MCF 10A (cell line): Measurements from ENCODE around the gene NR4A1. TPM values are rescaled to one million over a fixed set of nuclear protein-coding genes. Genes with fewer than 3 reads are reported as not detected.
A peak's percentile ranks its signal among the peaks of the same experiment; 100 is the strongest.

Source experiments
- BruUV-seq: library from RNA; stranded (reverse); fragments of 400-500 nt; replicated peaks from 2 replicates; lab custom pipeline; 2021; lab: Mats Ljungman, UMichigan
- CTCF ChIA-PET: fragments of 300-600 bp; sonication (Branson Sonifier 250); formaldehyde crosslinking; extraction: SDS; loops from one replicate; lab custom pipeline; 2021; ENCODE audit warnings: antibody characterized with exemption, inconsistent platforms; lab: Yijun Ruan, JAX
- POLR2A ChIA-PET: fragments of 300-600, 350-650 bp; sonication (Branson Sonifier 250); formaldehyde crosslinking; extraction: SDS; loops from one replicate; lab custom pipeline; 2020; ENCODE audit warnings: antibody characterized with exemption, inconsistent platforms; lab: Yijun Ruan, JAX
- DNase-seq: peaks from one replicate; pipeline ENCODE4 v3.0.0-alpha.2; 2018; ENCODE audit not compliant: unreplicated experiment
- H3K27ac Mint-ChIP-seq: one replicate; pipeline ENCODE4 v1.8.0; 2022; ENCODE audit warnings: mild to moderate bottlenecking, low read depth, mixed read lengths; ENCODE audit not compliant: unreplicated experiment
- H3K27me3 Mint-ChIP-seq: one replicate; pipeline ENCODE4 v1.8.0; 2022; ENCODE audit warnings: mixed read lengths; ENCODE audit not compliant: insufficient read depth, unreplicated experiment
- H3K36me3 Mint-ChIP-seq: one replicate; pipeline ENCODE4 v1.8.0; 2022; ENCODE audit warnings: mild to moderate bottlenecking, moderate library complexity, mixed read lengths; ENCODE audit not compliant: insufficient read depth, unreplicated experiment
- H3K4me1 Mint-ChIP-seq: one replicate; pipeline ENCODE4 v1.8.0; 2022; ENCODE audit warnings: mixed read lengths; ENCODE audit not compliant: insufficient read depth, unreplicated experiment
- H3K4me3 Mint-ChIP-seq: one replicate; pipeline ENCODE4 v1.8.0; 2022; ENCODE audit warnings: mild to moderate bottlenecking, moderate library complexity, mixed read lengths; ENCODE audit not compliant: unreplicated experiment
- H3K9me3 Mint-ChIP-seq: one replicate; pipeline ENCODE4 v1.8.0; 2022; ENCODE audit warnings: mixed read lengths; ENCODE audit not compliant: unreplicated experiment
- intact Hi-C: fragments of 100-400 bp; cut with micrococcal nuclease; formaldehyde crosslinking; loops from 2 replicates; pipeline ENCODE4 v1.14.1; 2022
- total RNA-seq: library from RNA; stranded (reverse); gene quantifications from 2 replicates; pipeline ENCODE4 v1.2.3, GENCODE V29; 2022
- TF ChIP-seq, protein P1 (sequence below): fragments of 200-600 bp; IDR thresholded peaks from one replicate; pipeline ENCODE4 v1.8.0; 2022; ENCODE audit warnings: antibody characterized with exemption, mild to moderate bottlenecking; ENCODE audit not compliant: unreplicated experiment

NR4A1 gene
- total RNA-seq, 1 experiment from 2014 or later: 2.9 TPM

DNA sequence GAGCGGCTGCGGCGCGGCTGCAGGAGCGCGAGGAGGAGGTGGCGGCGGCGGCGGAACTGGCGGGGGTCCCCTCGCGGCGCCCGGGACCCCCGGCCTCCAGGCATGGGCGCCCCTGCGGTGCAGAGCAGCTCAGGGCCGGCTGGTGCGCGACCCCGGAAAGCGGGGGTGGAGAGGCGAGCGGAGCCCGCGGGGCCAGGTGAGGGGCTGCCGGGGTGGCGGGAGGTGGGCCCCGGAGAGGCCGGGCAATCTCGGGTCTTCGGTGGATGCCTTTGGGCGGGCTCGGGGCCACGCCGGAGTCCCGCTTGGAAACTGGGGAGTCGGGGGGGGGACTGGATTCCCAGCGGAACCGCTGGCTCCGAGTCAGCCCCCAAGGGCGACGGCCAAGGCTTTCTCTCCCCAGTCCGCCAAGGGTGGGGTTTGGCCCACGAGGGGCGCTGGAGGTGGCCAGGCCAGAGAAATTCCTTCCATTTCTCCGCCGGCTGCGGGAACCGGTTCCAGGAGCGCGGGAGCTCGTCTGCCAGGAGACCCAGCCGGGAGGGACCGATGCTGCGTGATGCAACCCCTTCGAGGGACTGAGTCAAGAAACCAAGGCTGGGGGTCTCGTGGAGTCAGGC, 13.9 kb upstream of the NR4A1 start:
- BruUV-seq: no TSS peak
- no peaks in the 10 kb centered on the region for H3K9me3 Mint-ChIP-seq
- intact Hi-C loops: no loop called here
- peaks cover 10% of the 10 kb centered on the region for H3K27me3 Mint-ChIP-seq
- CTCF ChIA-PET: interaction anchor here (0.7 to 2.2 kb wide), 2 partner anchors 12 to 45 kb away, joined by 3 to 11 read pairs; no protein-coding TSS in a partner anchor
- POLR2A ChIA-PET: interaction anchor here (0.6 to 1.4 kb wide), 3 partner anchors 12 to 328 kb away, joined by 3 to 5 read pairs (median 3); partner anchors contain the start of gene ATG101
- TF ChIP-seq, protein P1, sequence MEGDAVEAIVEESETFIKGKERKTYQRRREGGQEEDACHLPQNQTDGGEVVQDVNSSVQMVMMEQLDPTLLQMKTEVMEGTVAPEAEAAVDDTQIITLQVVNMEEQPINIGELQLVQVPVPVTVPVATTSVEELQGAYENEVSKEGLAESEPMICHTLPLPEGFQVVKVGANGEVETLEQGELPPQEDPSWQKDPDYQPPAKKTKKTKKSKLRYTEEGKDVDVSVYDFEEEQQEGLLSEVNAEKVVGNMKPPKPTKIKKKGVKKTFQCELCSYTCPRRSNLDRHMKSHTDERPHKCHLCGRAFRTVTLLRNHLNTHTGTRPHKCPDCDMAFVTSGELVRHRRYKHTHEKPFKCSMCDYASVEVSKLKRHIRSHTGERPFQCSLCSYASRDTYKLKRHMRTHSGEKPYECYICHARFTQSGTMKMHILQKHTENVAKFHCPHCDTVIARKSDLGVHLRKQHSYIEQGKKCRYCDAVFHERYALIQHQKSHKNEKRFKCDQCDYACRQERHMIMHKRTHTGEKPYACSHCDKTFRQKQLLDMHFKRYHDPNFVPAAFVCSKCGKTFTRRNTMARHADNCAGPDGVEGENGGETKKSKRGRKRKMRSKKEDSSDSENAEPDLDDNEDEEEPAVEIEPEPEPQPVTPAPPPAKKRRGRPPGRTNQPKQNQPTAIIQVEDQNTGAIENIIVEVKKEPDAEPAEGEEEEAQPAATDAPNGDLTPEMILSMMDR: no peak
- H3K4me3 Mint-ChIP-seq: peak overlapping the region; percentile 25
- peaks cover 6% of the 10 kb centered on the region for H3K4me1 Mint-ChIP-seq
- no peak for DNase-seq
- no peak overlapping the region for H3K27ac Mint-ChIP-seq
- H3K36me3 Mint-ChIP-seq: no peaks in the 10 kb centered on the region

DNA sequence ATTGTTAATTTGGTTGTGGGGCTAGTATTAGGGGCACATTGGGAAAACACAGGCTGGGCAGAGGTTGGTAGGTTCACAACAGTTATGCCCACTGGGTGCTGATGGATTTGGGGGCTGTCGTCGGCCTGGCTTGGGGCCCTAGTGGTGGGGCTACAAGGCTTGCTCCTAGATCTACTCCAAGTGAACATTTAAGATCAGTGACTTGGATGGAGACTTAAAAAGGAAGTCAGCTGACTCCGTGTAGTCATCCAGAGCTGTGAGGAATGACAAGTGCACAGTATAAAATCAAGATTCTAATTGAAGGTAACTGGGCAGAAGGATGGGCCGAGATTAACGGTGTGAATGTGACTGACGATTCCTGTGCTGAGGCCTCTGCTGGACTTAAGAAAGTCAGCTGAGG, 12.8 kb upstream of the NR4A1 start:
- CTCF ChIA-PET: interaction anchor here (1.0 to 2.1 kb wide), 3 partner anchors 13 to 79 kb away, joined by 3 to 6 read pairs (median 3); partner anchors contain the start of gene NR4A1
- DNase-seq: no peak
- H3K4me3 Mint-ChIP-seq: peak overlapping the region; percentile 53
- no peaks in the 10 kb centered on the region for H3K4me1 Mint-ChIP-seq
- peaks cover 10% of the 10 kb centered on the region for H3K27me3 Mint-ChIP-seq
- intact Hi-C loops: no loop called here
- BruUV-seq: no TSS peak
- no peak overlapping the region for H3K27ac Mint-ChIP-seq
- no peaks in the 10 kb centered on the region for H3K36me3 Mint-ChIP-seq
- TF ChIP-seq, protein P1: no peak
- POLR2A ChIA-PET: interaction anchor here (0.8 kb wide), 1 partner anchor 12 kb away, joined by 7 read pairs; the partner anchor contains the start of gene NR4A1
- H3K9me3 Mint-ChIP-seq: no peaks in the 10 kb centered on the region

DNA sequence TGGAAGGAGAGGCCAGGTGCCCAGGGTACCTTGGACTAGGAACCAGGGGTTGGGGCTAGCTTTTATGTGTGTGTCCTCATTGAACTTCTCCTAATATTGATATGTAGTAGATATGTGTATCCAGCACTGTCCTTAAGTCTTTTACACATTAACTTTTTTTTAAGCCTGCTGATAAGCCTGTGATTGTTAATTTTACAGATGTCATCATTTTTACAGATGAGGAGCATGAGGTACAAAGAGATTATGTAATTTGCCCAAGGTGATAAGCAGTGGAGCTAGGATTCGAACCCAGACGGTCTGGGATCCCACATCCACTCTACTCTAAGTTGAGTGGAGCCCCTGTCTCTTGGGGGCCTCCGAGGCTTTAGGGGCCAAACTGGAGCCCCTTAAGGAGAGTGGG, 10.2 kb upstream of the NR4A1 start:
- H3K4me3 Mint-ChIP-seq: no peak overlapping the region
- peaks cover under 1% of the 10 kb centered on the region for H3K27me3 Mint-ChIP-seq
- no TSS peak for BruUV-seq
- TF ChIP-seq, protein P1: no peak
- H3K9me3 Mint-ChIP-seq: no peaks in the 10 kb centered on the region
- ChIA-PET POLR2A (no interaction called here), CTCF (no interaction called here)
- no peak overlapping the region for H3K27ac Mint-ChIP-seq
- peaks cover 6% of the 10 kb centered on the region for H3K4me1 Mint-ChIP-seq
- intact Hi-C loops: no loop called here
- no peak for DNase-seq
- no peaks in the 10 kb centered on the region for H3K36me3 Mint-ChIP-seq

DNA sequence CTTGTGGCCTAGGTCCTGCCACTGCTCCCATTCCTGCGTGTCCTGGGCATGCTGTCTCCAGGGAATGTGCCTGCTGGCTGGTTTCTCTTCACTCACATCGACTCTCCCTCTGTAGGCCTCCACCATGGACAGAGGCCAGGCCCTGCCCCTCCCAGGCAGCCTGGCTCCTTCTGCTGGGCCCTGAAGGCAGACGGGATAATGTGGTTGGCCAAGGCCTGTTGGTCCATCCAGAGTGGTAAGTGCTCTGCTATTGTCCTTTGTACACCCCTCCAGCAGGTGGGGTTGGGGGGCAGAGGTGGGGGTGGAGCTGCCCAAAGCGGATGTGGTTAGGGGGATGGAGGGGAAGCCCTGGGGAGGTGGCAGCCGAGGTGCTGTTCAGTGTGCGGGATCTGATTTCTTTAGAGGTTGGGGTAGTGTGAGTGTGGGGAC, 9.5 kb upstream of the NR4A1 start:
- Mint-ChIP-seq H3K9me3 (no peaks in the 10 kb centered on the region), H3K4me3 (no peak overlapping the region), H3K4me1 (peaks cover 6% of the 10 kb centered on the region), H3K36me3 (no peaks in the 10 kb centered on the region), H3K27me3 (no peaks in the 10 kb centered on the region), H3K27ac (no peak overlapping the region)
- CTCF ChIA-PET: interaction anchor here (0.6 kb wide), 1 partner anchor 13 kb away, joined by 3 read pairs; no protein-coding TSS in a partner anchor
- intact Hi-C loops: no loop called here
- POLR2A ChIA-PET: no interaction called here
- no TSS peak for BruUV-seq
- no peak for DNase-seq
- TF ChIP-seq, protein P1: no peak
